ENCODE data around the gene POFUT2.

GRCh38 chr21:45217010-45217409 is 70.7 kb downstream of the POFUT2 start:
- no peak for TF ChIP-seq POLR2A (IDR thresholded peaks at IDR 0.05)
- TF ChIP-seq POLR2AphosphoS5 (IDR thresholded peaks at IDR 0.05; ENCODE audit: insufficient read depth in 1 of 2, low read depth in 1 of 2), result no peak
